Liver (tissue), 9 donors: ENCODE results near the gene DCUN1D2. TPM values are rescaled to one million over a fixed set of nuclear protein-coding genes. Genes with fewer than 3 reads are reported as not detected.
"Not testable (repeated sequence)": the region's sequence is repeated elsewhere in the genome, so short reads cannot be mapped to it uniquely, and the experiment has no call there.

Experiments used
- DNase-seq: peaks from one replicate; pipeline ENCODE4 v3.0.0-alpha.2; 2017; ENCODE audit warnings: low spot score
- H3K27ac ChIP-seq, 2 donors: one replicate each; pipeline ENCODE4 v1.7.0; 2013; ENCODE audit warnings: inconsistent platforms in 2 of 2, low read length in 2 of 2, control low read depth in 1 of 2, low read depth in 1 of 2, mild to moderate bottlenecking in 1 of 2
- H3K27me3 ChIP-seq, 4 donors: one replicate each; pipeline versions ENCODE4 v1.6.1 to v1.7.0; 2013; ENCODE audit warnings: low read length in 3 of 4, inconsistent platforms in 1 of 4, mild to moderate bottlenecking in 1 of 4, moderate library complexity in 1 of 4; ENCODE audit not compliant: control insufficient read depth in 4 of 4, insufficient read depth in 4 of 4
- H3K36me3 ChIP-seq, 4 donors: one replicate each; pipeline versions ENCODE4 v1.6.1 to v1.7.0; 2013; ENCODE audit warnings: low read length in 3 of 4, mild to moderate bottlenecking in 3 of 4, low read depth in 1 of 4, moderate library complexity in 1 of 4; ENCODE audit not compliant: control insufficient read depth in 4 of 4, insufficient read depth in 3 of 4
- H3K4me1 ChIP-seq, 4 donors: one replicate each; pipeline versions ENCODE4 v1.6.1 to v1.7.0; 2013; ENCODE audit warnings: low read length in 3 of 4, mild to moderate bottlenecking in 3 of 4, moderate library complexity in 1 of 4; ENCODE audit not compliant: control insufficient read depth in 4 of 4, insufficient read depth in 4 of 4
- H3K4me3 ChIP-seq, 3 donors: one replicate each; pipeline versions ENCODE4 v1.6.1 to v1.7.0; 2013; ENCODE audit warnings: low read length in 3 of 3, control low read depth in 1 of 3, low read depth in 1 of 3, mild to moderate bottlenecking in 1 of 3
- H3K9ac ChIP-seq, 2 donors: one replicate each; pipeline ENCODE4 v1.7.0; 2013; ENCODE audit warnings: low read length in 2 of 2, mild to moderate bottlenecking in 2 of 2, moderate library complexity in 2 of 2, control low read depth in 1 of 2, low read depth in 1 of 2
- H3K9me3 ChIP-seq, 4 donors: one replicate each; pipeline versions ENCODE4 v1.6.1 to v1.7.0; 2013; ENCODE audit warnings: low read length in 3 of 4; ENCODE audit not compliant: control insufficient read depth in 4 of 4
- CTCF ChIP-seq: fragments of 150-350 bp; IDR thresholded peaks from 2 replicates; pipeline ENCODE4 v1.5.1; 2017; ENCODE audit warnings: improper control_type of control experiment, low read depth, low read length; ENCODE audit not compliant: missing input control
- EGR1 ChIP-seq, 2 donors: IDR thresholded peaks; 2 replicates each; pipeline ENCODE4 v1.6.1; 2016 to 2018; ENCODE audit warnings: antibody characterized with exemption in 2 of 2, low read depth in 2 of 2
- FOXA1 ChIP-seq: IDR thresholded peaks from 2 replicates; pipeline ENCODE4 v1.6.1; 2016; ENCODE audit warnings: antibody characterized with exemption
- FOXA2 ChIP-seq: IDR thresholded peaks from 2 replicates; pipeline ENCODE4 v1.6.1; 2016; ENCODE audit warnings: antibody characterized with exemption
- GABPA ChIP-seq, 2 donors: IDR thresholded peaks in 1 of 2; conservative IDR thresholded peaks in 1 of 2; 2 replicates each; pipeline ENCODE4 v1.6.1; 2016; ENCODE audit warnings: antibody characterized with exemption in 2 of 2, mild to moderate bottlenecking in 1 of 2, moderate library complexity in 1 of 2
- HNF4A ChIP-seq, 2 donors: conservative IDR thresholded peaks; 2 replicates each; pipeline ENCODE4 v1.6.1; 2016; ENCODE audit warnings: antibody characterized with exemption in 2 of 2, mild to moderate bottlenecking in 2 of 2
- MAX ChIP-seq: IDR thresholded peaks from 2 replicates; pipeline ENCODE4 v1.6.1; 2016; ENCODE audit warnings: antibody characterized with exemption
- NR2F2 ChIP-seq: IDR thresholded peaks from 2 replicates; pipeline ENCODE4 v1.6.1; 2016; ENCODE audit warnings: antibody characterized with exemption
- RAD21 ChIP-seq, 2 donors: IDR thresholded peaks; 2 replicates each; pipeline ENCODE4 v1.6.1; 2016; ENCODE audit warnings: antibody characterized with exemption in 2 of 2, mild to moderate bottlenecking in 2 of 2
- RXRA ChIP-seq, 2 donors: IDR thresholded peaks; 2 replicates each; pipeline ENCODE4 v1.6.1; 2017 to 2018; ENCODE audit warnings: antibody characterized with exemption in 2 of 2, mild to moderate bottlenecking in 1 of 2
- SP1 ChIP-seq: IDR thresholded peaks from 2 replicates; pipeline ENCODE4 v1.6.1; 2018; ENCODE audit warnings: antibody characterized with exemption, mild to moderate bottlenecking
- TAF1 ChIP-seq: conservative IDR thresholded peaks from 2 replicates; pipeline ENCODE4 v1.6.1; 2016; ENCODE audit warnings: antibody characterized with exemption, mild to moderate bottlenecking
- YY1 ChIP-seq: IDR thresholded peaks from 2 replicates; pipeline ENCODE4 v1.6.1; 2016; ENCODE audit warnings: antibody characterized with exemption, mild to moderate bottlenecking
- WGBS: extraction: QIAGEN DNeasy Blood & Tissue Kit; methylation state at CpG from one replicate; pipeline ENCODE4 v1.1.7; 2013; 5-methylcytosine and 5-hydroxymethylcytosine counted together
- polyA plus RNA-seq, 2 donors: library from polyadenylated mRNA; stranded (reverse) in 1 of 2; unstranded in 1 of 2; fragments of 200-250 nt in 1 of 2; fragments of >200 nt in 1 of 2; fragmentation: Nextera tagmentation in 1 of 2; extraction: Ambion mirVana in 1 of 2; gene quantifications; one replicate each; pipeline versions ENCODE4 v1.2.1 to v1.2.3, GENCODE V29; 2013 to 2015
- total RNA-seq, 2 donors: library from RNA; depleted of rRNA; stranded (reverse); fragments of >200 nt; gene quantifications; one replicate each; pipeline ENCODE4 v1.2.3, GENCODE V29; 2014
- TF ChIP-seq, protein P1 (sequence below): IDR thresholded peaks from 2 replicates; pipeline ENCODE4 v1.6.1; 2016; ENCODE audit warnings: antibody characterized with exemption
- donor health status: healthy.
- donor health status: healthy.
- donor health status: healthy.
- donor health status: healthy.
- donor health status: healthy.

Gene DCUN1D2
- total and polyA plus RNA-seq, 4 donors, result 4.0 to 13.1 (median 5.5) TPM

GRCh38 chr13:113437408-113438010 lies 53.0 kb downstream of the DCUN1D2 start:
- peaks cover 0 to 3% (median 0%) of the 10 kb centered on the region in 4 donors for H3K36me3 ChIP-seq

GRCh38 chr13:113436866-113437265 lies 53.6 kb downstream of the DCUN1D2 start:
- H3K4me3 ChIP-seq, H3K36me3 ChIP-seq, H3K27ac ChIP-seq, DNase-seq, H3K4me1 ChIP-seq, H3K9me3 ChIP-seq, H3K9ac ChIP-seq, H3K27me3 ChIP-seq: not testable (repeated sequence)
- 98% methylated on average over 15 of the region's 15 CpGs for WGBS

More at GRCh38 chr13:113437408-113438010, 53.0 kb downstream of the DCUN1D2 start:
- Histone ChIP-seq H3K27ac (no peak overlapping the region), H3K4me3 (no peak overlapping the region), H3K9ac (no peak overlapping the region), H3K27me3 (no peaks in the 10 kb centered on the region), H3K4me1 (peaks cover 2 to 8% (median 5%) of the 10 kb centered on the region in 4 donors), H3K9me3 (no peaks in the 10 kb centered on the region)
- 36% methylated on average over 17 of the region's 17 CpGs for WGBS
- TF ChIP-seq GABPA (IDR thresholded peaks at IDR 0.05 in 1 of 2, conservative IDR thresholded peaks at IDR 0.05 in 1 of 2) (no peak), YY1 (peak; percentile 79), SP1 (peak; percentile 67), EGR1 (IDR thresholded peaks at IDR 0.05; ENCODE audit: low read depth in 2 of 2) (no peak), RXRA (IDR thresholded peaks at IDR 0.05) (peak; percentile 43 to 63), RAD21 (IDR thresholded peaks at IDR 0.05) (peak in 1 of 2 donors; percentile 60), NR2F2 (no peak), FOXA2 (peak; percentile 27), TAF1 (peak; percentile 63), HNF4A (conservative IDR thresholded peaks at IDR 0.05) (peak; percentile 45 to 57), FOXA1 (peak; percentile 41)
- no peak for DNase-seq

DNA sequence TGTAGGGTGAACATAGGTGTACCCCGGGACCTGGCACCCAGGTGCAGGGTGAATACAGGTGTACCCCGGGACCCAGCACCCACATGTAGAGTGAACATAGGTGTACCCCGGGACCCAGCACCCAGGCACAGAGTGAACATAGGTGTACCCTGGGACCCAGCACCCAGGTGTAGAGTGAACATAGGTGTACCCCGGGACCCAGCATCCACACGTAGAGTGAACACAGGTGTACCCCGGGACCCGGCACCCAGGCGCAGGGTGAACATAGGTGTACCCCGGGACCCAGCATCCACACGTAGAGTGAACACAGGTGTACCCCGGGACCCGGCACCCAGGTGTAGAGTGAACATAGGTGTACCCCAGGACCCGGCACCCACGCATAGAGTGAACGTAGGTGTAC lies 54.6 kb downstream of the DCUN1D2 start:
- not testable (repeated sequence) for H3K36me3 ChIP-seq, H3K4me1 ChIP-seq, H3K27ac ChIP-seq, DNase-seq, H3K4me3 ChIP-seq, H3K9me3 ChIP-seq, H3K27me3 ChIP-seq, H3K9ac ChIP-seq
- 95% methylated on average over 15 of the region's 15 CpGs for whole genome bisulfite sequencing

DNA sequence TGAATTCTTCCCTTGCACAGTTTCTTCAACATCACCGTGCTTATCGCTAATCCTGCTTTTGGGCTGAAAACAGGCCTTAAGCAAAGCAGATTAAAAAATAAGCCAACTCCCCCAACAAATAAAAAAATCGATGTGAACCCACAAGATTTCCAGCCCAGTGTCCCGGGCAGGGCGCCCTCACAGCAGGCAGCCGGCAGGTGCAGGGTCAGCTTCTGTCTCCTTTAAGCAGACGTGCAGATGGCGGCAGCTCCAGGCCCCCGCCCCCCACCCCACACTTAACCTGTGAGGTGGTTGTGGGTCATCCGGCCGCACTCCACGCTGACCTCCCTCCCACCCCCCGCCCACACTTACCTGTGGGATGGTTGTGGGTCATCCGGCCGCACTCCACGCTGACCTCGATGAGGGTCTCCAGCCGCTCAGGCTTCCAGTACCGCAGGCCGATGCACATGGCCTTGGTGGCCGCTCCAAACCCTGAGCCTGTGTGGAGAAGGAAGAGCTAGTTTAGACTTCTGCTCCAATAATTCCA lies 57.1 kb downstream of the DCUN1D2 start:
- Histone ChIP-seq H3K4me1 (peaks cover 2 to 8% (median 5%) of the 10 kb centered on the region in 4 donors), H3K9ac (no peak overlapping the region), H3K27ac (no peak overlapping the region), H3K27me3 (no peaks in the 10 kb centered on the region), H3K4me3 (no peak overlapping the region), H3K9me3 (no peaks in the 10 kb centered on the region), H3K36me3 (no peaks in the 10 kb centered on the region)
- WGBS, result 97% methylated on average over 21 of the region's 21 CpGs
- no peak for DNase-seq
- TF ChIP-seq MAX (no peak), NR2F2 (no peak), GABPA (IDR thresholded peaks at IDR 0.05 in 1 of 2, conservative IDR thresholded peaks at IDR 0.05 in 1 of 2) (no peak), RAD21 (IDR thresholded peaks at IDR 0.05) (no peak), FOXA1 (no peak), CTCF (no peak), EGR1 (IDR thresholded peaks at IDR 0.05; ENCODE audit: low read depth in 2 of 2) (no peak)
- TF ChIP-seq, protein P1, sequence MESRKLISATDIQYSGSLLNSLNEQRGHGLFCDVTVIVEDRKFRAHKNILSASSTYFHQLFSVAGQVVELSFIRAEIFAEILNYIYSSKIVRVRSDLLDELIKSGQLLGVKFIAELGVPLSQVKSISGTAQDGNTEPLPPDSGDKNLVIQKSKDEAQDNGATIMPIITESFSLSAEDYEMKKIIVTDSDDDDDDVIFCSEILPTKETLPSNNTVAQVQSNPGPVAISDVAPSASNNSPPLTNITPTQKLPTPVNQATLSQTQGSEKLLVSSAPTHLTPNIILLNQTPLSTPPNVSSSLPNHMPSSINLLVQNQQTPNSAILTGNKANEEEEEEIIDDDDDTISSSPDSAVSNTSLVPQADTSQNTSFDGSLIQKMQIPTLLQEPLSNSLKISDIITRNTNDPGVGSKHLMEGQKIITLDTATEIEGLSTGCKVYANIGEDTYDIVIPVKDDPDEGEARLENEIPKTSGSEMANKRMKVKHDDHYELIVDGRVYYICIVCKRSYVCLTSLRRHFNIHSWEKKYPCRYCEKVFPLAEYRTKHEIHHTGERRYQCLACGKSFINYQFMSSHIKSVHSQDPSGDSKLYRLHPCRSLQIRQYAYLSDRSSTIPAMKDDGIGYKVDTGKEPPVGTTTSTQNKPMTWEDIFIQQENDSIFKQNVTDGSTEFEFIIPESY, result no peak
